MM.1S (cell line): Measurements from ENCODE around the gene ATP5F1E.

ENCODE experiments used
- EZH2phosphoT487 ChIP-seq: fragments of 300-600 bp; sonication (generic); IDR thresholded peaks from 2 replicates; pipeline ENCODE4 v1.6.1; 2018; ENCODE audit warnings: antibody characterized with exemption, low read length
- TF ChIP-seq, protein P1 (sequence below): fragments of 300-600 bp; sonication (generic); IDR thresholded peaks from 2 replicates; pipeline ENCODE4 v1.5.1; 2016; ENCODE audit warnings: antibody characterized with exemption, low read length, mixed read lengths

DNA sequence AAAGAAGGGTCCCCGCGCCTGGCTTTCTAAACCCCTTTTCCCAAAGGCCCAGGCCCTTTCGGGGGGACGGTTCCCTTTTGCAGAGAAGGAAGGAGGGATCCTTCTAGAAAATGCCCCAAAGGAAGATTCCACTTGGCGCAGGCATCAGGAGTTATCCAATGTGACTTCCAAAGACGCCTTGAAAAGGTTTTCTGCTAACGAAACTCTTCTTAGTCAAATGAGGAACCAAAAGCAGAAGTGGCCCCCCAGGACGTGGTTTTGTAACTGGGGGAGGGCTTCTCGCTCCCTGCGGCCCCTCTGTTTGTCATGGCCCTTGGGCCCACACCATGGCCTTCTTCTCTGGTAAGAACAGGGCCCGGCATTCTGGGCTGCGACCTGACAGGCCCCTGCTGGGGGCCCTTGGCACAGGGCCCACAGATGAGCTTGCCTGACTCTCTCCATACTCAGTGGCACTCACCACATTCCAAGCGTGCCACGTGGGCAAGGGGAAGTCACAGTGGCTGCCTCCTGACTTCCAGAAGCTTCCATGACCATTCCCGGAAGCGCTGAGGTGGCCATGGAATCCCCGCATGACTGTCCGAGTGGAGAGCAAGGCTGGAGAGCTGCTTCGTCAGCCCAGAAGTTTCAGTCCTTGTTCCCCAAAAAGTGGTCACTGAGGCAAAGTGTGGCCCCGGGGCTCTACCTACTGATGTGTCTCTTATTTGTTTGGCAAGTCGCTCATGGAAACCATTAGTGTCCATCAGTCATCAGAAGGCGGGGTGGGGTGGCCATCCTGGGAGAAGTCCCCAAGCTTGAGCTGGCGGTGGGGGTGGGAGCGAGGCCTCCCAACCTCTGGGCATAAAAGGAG, 24.2 kb downstream of the ATP5F1E start:
- TF ChIP-seq, protein P1, sequence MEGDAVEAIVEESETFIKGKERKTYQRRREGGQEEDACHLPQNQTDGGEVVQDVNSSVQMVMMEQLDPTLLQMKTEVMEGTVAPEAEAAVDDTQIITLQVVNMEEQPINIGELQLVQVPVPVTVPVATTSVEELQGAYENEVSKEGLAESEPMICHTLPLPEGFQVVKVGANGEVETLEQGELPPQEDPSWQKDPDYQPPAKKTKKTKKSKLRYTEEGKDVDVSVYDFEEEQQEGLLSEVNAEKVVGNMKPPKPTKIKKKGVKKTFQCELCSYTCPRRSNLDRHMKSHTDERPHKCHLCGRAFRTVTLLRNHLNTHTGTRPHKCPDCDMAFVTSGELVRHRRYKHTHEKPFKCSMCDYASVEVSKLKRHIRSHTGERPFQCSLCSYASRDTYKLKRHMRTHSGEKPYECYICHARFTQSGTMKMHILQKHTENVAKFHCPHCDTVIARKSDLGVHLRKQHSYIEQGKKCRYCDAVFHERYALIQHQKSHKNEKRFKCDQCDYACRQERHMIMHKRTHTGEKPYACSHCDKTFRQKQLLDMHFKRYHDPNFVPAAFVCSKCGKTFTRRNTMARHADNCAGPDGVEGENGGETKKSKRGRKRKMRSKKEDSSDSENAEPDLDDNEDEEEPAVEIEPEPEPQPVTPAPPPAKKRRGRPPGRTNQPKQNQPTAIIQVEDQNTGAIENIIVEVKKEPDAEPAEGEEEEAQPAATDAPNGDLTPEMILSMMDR: no peak
- no peak for TF ChIP-seq EZH2phosphoT487
